ENCODE measurements around the gene BCL2L11. TPM values are rescaled to one million over a fixed set of nuclear protein-coding genes. Genes with fewer than 3 reads are reported as not detected.

The BCL2L11 gene
- polyA plus RNA-seq, 1 experiment: 4.2 TPM

GRCh38 chr2:111207851-111208250 lies 87.1 kb downstream of the BCL2L11 start:
- CTCF ChIA-PET: no interaction called here
- Histone ChIP-seq H3K27ac (ENCODE audit: low read depth, low read length) (no peak overlapping the region), H3K4me3 (ENCODE audit: low read depth, low read length) (no peak overlapping the region), H3K9me3 (ENCODE audit: control insufficient read depth, insufficient read depth, low read length) (no peaks in the 10 kb centered on the region), H3K27me3 (ENCODE audit: control insufficient read depth, insufficient read depth, low read length) (no peaks in the 10 kb centered on the region)
- no peak for DNase-seq (ENCODE audit: low read depth, low spot score)
- POLR2A ChIA-PET: interaction anchor here (1.0 kb wide), 1 partner anchor 9 kb away, joined by 3 read pairs; no protein-coding TSS in a partner anchor
- TF ChIP-seq, protein P1, sequence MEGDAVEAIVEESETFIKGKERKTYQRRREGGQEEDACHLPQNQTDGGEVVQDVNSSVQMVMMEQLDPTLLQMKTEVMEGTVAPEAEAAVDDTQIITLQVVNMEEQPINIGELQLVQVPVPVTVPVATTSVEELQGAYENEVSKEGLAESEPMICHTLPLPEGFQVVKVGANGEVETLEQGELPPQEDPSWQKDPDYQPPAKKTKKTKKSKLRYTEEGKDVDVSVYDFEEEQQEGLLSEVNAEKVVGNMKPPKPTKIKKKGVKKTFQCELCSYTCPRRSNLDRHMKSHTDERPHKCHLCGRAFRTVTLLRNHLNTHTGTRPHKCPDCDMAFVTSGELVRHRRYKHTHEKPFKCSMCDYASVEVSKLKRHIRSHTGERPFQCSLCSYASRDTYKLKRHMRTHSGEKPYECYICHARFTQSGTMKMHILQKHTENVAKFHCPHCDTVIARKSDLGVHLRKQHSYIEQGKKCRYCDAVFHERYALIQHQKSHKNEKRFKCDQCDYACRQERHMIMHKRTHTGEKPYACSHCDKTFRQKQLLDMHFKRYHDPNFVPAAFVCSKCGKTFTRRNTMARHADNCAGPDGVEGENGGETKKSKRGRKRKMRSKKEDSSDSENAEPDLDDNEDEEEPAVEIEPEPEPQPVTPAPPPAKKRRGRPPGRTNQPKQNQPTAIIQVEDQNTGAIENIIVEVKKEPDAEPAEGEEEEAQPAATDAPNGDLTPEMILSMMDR (IDR thresholded peaks at IDR 0.05; ENCODE audit: low read depth, low read length): no peak

GRCh38 chr2:111208639-111209038 lies 87.9 kb downstream of the BCL2L11 start:
- Histone ChIP-seq H3K9me3 (ENCODE audit: control insufficient read depth, insufficient read depth, low read length) (no peaks in the 10 kb centered on the region), H3K27ac (ENCODE audit: low read depth, low read length) (no peak overlapping the region), H3K4me3 (ENCODE audit: low read depth, low read length) (no peak overlapping the region), H3K27me3 (ENCODE audit: control insufficient read depth, insufficient read depth, low read length) (no peaks in the 10 kb centered on the region)
- DNase-seq (ENCODE audit: low read depth, low spot score): no peak
- TF ChIP-seq, protein P1 (IDR thresholded peaks at IDR 0.05; ENCODE audit: low read depth, low read length): no peak
- POLR2A ChIA-PET: interaction anchor here (1.0 kb wide), 1 partner anchor 10 kb away, joined by 3 read pairs; no protein-coding TSS in a partner anchor
- CTCF ChIA-PET: no interaction called here

DNA sequence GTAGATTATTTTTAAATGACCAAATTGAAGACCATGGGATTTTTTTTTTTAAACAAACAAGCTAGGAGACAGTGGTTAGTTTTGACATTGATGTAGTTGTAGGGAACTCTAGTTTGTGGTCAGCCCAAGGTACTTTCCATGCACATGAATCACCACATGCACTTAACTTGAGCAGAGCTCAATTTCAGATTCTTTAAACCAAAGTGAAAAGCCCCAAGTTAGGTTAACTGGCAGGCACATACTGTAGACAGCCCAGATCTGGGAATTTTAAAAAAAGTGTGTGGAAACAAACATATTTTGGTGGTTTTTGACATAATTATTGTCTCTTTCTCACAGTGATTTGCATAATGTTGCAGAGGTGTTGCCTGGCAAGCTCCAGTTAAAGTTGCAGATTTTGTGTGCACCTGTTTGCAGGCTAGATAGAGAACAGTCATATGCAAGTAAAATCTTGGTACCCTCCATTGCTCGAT lies 88.4 kb downstream of the BCL2L11 start:
- CTCF ChIA-PET: no interaction called here
- Histone ChIP-seq H3K27me3 (ENCODE audit: control insufficient read depth, insufficient read depth, low read length) (no peaks in the 10 kb centered on the region), H3K4me3 (ENCODE audit: low read depth, low read length) (no peak overlapping the region), H3K27ac (ENCODE audit: low read depth, low read length) (no peak overlapping the region), H3K9me3 (ENCODE audit: control insufficient read depth, insufficient read depth, low read length) (no peaks in the 10 kb centered on the region)
- peak; percentile 68 for DNase-seq (ENCODE audit: low read depth, low spot score)
- TF ChIP-seq, protein P1 (IDR thresholded peaks at IDR 0.05; ENCODE audit: low read depth, low read length): no peak
- POLR2A ChIA-PET: interaction anchor here (1.0 kb wide), 1 partner anchor 11 kb away, joined by 3 read pairs; no protein-coding TSS in a partner anchor

DNA sequence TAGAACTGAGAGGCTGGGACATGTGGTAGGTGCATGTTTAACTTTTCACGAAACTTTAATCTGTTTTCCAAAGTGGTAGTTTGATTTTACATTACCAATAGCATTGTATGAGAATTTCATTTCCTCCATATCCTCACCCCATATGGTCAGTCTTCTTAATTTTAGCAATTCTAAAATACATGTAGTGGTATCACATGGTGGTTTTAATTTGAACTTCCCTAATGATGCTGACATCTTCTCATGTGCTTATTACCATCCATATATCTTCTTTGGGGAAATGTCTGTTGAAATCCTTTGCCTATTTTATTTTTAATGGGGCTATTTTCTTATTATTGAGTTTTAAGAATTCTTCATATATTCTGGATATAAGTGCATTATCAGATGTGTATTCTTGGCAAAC lies 89.3 kb downstream of the BCL2L11 start:
- H3K4me3 ChIP-seq (ENCODE audit: low read depth, low read length): no peak overlapping the region
- no peak for DNase-seq (ENCODE audit: low read depth, low spot score)
- ChIA-PET CTCF (no interaction called here), POLR2A (no interaction called here)
- H3K27me3 ChIP-seq (ENCODE audit: control insufficient read depth, insufficient read depth, low read length): no peaks in the 10 kb centered on the region
- H3K9me3 ChIP-seq (ENCODE audit: control insufficient read depth, insufficient read depth, low read length): no peaks in the 10 kb centered on the region
- TF ChIP-seq, protein P1 (IDR thresholded peaks at IDR 0.05; ENCODE audit: low read depth, low read length): no peak
- no peak overlapping the region for H3K27ac ChIP-seq (ENCODE audit: low read depth, low read length)

- Histone ChIP-seq H3K27ac (ENCODE audit: low read depth, low read length) (no peak overlapping the region), H3K9me3 (ENCODE audit: control insufficient read depth, insufficient read depth, low read length) (peaks cover 8% of the 10 kb centered on the region), H3K4me3 (ENCODE audit: low read depth, low read length) (no peak overlapping the region), H3K27me3 (ENCODE audit: control insufficient read depth, insufficient read depth, low read length) (no peaks in the 10 kb centered on the region)
- no peak for DNase-seq (ENCODE audit: low read depth, low spot score)
- TF ChIP-seq, protein P1 (IDR thresholded peaks at IDR 0.05; ENCODE audit: low read depth, low read length): no peak
- ChIA-PET POLR2A (no interaction called here), CTCF (no interaction called here)
These were observed 93.2 kb downstream of the BCL2L11 start for GRCh38 chr2:111213877-111214276.
